Cardiac muscle cell (in vitro differentiated cells and primary cell): ENCODE data around the gene PIK3IP1. TPM values are rescaled to one million over a fixed set of nuclear protein-coding genes. Genes with fewer than 3 reads are reported as not detected.
"Not testable (repeated sequence)": the region's sequence is repeated elsewhere in the genome, so short reads cannot be mapped to it uniquely, and the experiment has no call there.

Source experiments
- DNase-seq, 2 donors: peaks; one replicate each; pipeline versions ENCODE4 v3.0.0 to v3.0.0-alpha.2; 2010 to 2017; ENCODE audit warnings: low read depth in 1 of 2, low spot score in 1 of 2
- H3K27ac ChIP-seq: fragments of 200-600 bp; sonication (generic); 2 replicates; pipeline ENCODE4 v1.5.1; 2016
- H3K27me3 ChIP-seq: fragments of 200-600 bp; sonication (generic); 2 replicates; pipeline ENCODE4 v1.6.0; 2016; ENCODE audit warnings: control low read depth
- H3K36me3 ChIP-seq: fragments of 200-600 bp; sonication (generic); 2 replicates; pipeline ENCODE4 v1.5.1; 2016; ENCODE audit warnings: control low read depth
- H3K4me1 ChIP-seq: fragments of 200-600 bp; sonication (generic); 2 replicates; pipeline ENCODE4 v1.8.1; 2017; ENCODE audit warnings: low read depth, mild to moderate bottlenecking, mixed run types
- H3K4me3 ChIP-seq: fragments of 200-600 bp; sonication (generic); 2 replicates; pipeline ENCODE4 v1.5.1; 2016; ENCODE audit warnings: mild to moderate bottlenecking
- H3K9me3 ChIP-seq: fragments of 200-600 bp; sonication (generic); 2 replicates; pipeline ENCODE4 v1.5.1; 2017; ENCODE audit warnings: low read depth, mild to moderate bottlenecking, control low read depth
- polyA plus RNA-seq: library from polyadenylated mRNA; unstranded; fragments of >200 nt; fragmentation: Nextera tagmentation; extraction: Ambion mirVana; gene quantifications from 2 replicates; pipeline ENCODE4 v1.2.1, GENCODE V29; 2016
- total RNA-seq: library from RNA; depleted of rRNA; stranded (reverse); fragments of >200 nt; gene quantifications from 2 replicates; pipeline ENCODE4 v1.2.3, GENCODE V29; 2016
- TF ChIP-seq, protein P1 (sequence below): IDR thresholded peaks from 2 replicates; pipeline ENCODE4 v1.5.1; 2012; ENCODE audit warnings: low read depth, mild to moderate bottlenecking, low read length

Gene PIK3IP1
- total and polyA plus RNA-seq, 2 experiments from 2014 or later, result 7.2 to 12.0 TPM

DNA sequence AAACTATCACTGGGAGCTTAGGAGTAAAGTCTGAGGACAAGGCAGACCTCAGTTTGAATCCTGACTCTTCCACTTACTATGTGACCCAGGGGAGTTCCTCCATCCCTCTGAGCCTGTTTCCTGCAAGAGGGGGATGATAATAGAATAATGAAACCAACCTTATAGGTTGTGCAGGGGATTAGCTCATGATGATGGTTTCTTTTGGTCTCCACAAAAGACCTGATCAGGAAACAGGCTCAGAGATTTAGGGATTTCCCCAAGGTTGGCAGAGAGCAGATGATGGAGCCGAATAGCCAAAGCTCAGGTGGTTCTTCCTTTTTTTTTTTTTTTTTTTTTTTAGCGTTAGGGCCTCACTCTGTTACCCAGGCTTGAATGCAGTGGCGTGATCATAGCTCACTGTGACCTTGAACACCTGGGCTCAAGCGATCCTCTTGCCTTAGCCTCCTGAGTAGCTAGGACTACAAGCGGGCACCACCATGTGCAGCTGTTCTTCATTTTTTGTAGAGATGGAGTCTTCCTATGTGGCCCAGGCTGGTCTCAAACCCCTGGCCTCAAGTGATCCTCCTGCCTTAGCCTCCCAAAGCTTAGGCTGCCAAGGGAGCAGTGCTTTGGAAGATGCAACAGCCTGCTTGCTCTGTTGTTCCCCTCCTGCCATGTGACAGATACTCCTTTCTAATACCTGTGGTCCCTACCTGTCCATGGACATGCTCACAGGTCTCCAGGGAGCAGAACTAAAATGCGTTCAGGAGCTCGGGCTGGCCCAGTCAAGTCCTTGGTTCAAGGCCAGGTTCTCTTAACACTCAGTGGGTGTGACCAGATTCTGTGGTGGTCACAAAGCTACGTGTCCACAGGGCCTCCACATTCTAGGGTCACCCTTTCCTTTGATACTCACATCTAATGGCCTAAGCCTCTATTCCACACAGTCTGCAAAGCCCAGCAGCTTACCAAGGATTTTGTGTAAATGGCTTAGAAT is 31.6 kb upstream of the PIK3IP1 start:
- no peak overlapping the region for H3K4me3 ChIP-seq
- TF ChIP-seq, protein P1, sequence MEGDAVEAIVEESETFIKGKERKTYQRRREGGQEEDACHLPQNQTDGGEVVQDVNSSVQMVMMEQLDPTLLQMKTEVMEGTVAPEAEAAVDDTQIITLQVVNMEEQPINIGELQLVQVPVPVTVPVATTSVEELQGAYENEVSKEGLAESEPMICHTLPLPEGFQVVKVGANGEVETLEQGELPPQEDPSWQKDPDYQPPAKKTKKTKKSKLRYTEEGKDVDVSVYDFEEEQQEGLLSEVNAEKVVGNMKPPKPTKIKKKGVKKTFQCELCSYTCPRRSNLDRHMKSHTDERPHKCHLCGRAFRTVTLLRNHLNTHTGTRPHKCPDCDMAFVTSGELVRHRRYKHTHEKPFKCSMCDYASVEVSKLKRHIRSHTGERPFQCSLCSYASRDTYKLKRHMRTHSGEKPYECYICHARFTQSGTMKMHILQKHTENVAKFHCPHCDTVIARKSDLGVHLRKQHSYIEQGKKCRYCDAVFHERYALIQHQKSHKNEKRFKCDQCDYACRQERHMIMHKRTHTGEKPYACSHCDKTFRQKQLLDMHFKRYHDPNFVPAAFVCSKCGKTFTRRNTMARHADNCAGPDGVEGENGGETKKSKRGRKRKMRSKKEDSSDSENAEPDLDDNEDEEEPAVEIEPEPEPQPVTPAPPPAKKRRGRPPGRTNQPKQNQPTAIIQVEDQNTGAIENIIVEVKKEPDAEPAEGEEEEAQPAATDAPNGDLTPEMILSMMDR, result no peak
- no peak for DNase-seq
- H3K27me3 ChIP-seq, result no peaks in the 10 kb centered on the region
- H3K36me3 ChIP-seq, result peaks cover 15% of the 10 kb centered on the region
- H3K27ac ChIP-seq, result no peak overlapping the region
- no peaks in the 10 kb centered on the region for H3K4me1 ChIP-seq
- no peaks in the 10 kb centered on the region for H3K9me3 ChIP-seq

DNA sequence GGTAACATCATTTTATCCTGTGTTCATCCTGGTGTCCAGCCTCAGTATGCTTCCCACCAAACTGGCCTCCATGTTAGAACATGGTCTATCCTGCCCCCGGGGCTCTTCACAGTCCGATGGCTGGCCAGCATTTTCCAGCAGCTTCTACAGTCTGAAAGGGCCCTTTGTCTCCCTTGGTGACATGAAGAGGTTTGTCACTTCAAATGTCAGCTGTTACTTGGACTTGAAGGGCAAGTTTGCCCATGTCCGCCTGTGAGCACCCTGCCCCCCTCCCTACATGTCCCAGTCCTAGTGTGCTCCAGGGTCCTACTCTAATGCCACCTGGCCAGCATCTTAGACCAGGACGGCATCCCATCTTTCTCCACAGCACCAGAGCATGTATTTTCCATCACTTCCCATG is 29.1 kb upstream of the PIK3IP1 start:
- no peak overlapping the region for H3K27ac ChIP-seq
- peaks cover 10% of the 10 kb centered on the region for H3K36me3 ChIP-seq
- no peaks in the 10 kb centered on the region for H3K4me1 ChIP-seq
- TF ChIP-seq, protein P1, result no peak
- no peaks in the 10 kb centered on the region for H3K27me3 ChIP-seq
- peak in 1 of 2 donors; percentile 27 for DNase-seq
- H3K9me3 ChIP-seq, result no peaks in the 10 kb centered on the region
- H3K4me3 ChIP-seq, result no peak overlapping the region

DNA sequence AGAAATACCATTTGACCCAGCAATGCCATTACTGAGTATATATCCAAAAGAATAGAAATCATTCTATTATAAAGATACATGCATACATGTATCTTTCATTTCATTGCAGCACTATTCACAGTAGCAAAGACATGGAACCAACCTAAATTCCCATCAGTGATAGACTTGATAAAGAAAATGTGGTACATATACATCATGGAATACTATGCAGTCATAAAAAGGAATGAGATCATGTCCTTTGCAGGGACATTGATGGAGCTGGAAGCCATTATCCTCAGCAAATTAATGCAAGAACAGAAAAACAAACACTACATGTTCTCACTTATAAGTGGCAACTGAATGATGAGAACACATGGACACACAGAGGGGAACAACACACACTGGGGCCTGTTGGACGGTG is 21.9 kb upstream of the PIK3IP1 start:
- not testable (repeated sequence) for H3K27me3 ChIP-seq, H3K4me1 ChIP-seq, DNase-seq

DNA sequence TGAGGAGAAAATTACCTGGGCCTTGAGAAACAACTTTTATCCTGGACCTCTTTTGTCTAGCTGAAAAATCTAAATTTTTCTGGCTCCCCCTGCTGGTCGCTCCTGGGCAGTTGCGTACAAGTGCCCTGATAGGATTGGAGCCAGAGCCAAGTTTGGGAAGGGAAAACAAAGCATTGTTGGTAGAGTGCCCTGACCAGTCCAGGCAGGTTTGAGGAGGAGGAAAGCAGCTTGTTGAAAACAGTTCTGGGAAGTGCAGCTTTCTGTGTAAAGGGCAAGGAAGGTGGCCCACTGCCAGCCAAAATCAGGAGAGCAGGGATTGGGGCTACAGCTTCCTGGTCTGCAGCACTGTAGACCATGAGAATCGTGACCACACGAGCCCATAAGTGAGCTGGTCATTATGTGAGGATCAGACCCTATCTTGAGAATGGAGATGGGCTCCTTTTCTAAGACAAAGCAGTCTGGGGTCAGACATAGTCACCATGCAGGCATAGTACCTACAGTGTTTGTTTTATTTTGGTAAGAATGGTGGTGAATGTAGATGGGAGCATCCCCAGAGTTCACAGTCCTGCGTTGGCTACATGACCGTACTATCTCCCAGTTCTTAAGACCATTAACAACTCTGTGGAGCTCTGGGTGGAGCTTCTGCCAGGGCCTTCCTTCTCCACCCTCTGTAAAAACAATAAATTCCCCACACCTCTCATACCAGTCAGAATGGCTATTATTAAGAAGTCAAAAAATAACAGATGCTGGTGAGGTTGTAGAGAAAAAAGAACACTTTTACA is 21.3 kb upstream of the PIK3IP1 start:
- Histone ChIP-seq H3K27me3 (no peaks in the 10 kb centered on the region), H3K27ac (no peak overlapping the region), H3K9me3 (no peaks in the 10 kb centered on the region), H3K36me3 (no peaks in the 10 kb centered on the region), H3K4me3 (no peak overlapping the region), H3K4me1 (no peaks in the 10 kb centered on the region)
- peak; percentile 78 to 89 for DNase-seq
- TF ChIP-seq, protein P1, result peak; percentile 92

More for the DNA sequence above, 21.9 kb upstream of the PIK3IP1 start:
- H3K27ac ChIP-seq, H3K9me3 ChIP-seq, H3K36me3 ChIP-seq, H3K4me3 ChIP-seq: not testable (repeated sequence)

DNA sequence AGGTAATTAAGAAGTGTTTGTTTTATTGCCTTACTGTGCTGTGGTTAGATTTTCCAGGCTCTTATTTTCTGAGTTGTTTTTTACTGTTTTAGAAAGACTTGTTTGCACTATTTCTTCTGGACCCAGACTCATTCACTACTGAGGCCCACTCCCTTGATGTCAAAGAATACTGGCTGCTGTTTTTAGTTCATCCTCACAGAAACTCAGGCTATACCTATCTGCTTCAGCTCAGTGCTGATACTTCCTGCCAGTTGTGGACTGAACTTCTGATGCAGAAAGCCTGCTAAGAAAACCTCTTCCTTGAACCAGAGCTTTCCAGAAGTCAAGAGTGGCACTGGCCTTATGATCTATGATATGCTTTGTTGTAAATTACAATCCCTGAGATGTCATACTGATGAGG is 15.9 kb upstream of the PIK3IP1 start:
- Histone ChIP-seq H3K36me3 (no peaks in the 10 kb centered on the region), H3K4me3 (no peak overlapping the region), H3K4me1 (no peaks in the 10 kb centered on the region), H3K27me3 (no peaks in the 10 kb centered on the region), H3K27ac (no peak overlapping the region), H3K9me3 (no peaks in the 10 kb centered on the region)
- TF ChIP-seq, protein P1, result no peak
- DNase-seq, result no peak
